Measurements from ENCODE around the gene SPAG16. TPM values are rescaled to one million over a fixed set of nuclear protein-coding genes. Genes with fewer than 3 reads are reported as not detected.

Gene SPAG16
- total RNA-seq, 2 donors from 2014 or later = 27.1 to 29.2 TPM

GRCh38 chr2:214193943-214194342, 909.7 kb downstream of the SPAG16 start:
- no peak overlapping the region for H3K4me3 ChIP-seq
- H3K27me3 ChIP-seq (replicated peaks; ENCODE audit: insufficient read depth) = no peaks in the 10 kb centered on the region
- no peaks in the 10 kb centered on the region for H3K4me1 ChIP-seq (replicated peaks)
- H3K9me3 ChIP-seq = no peaks in the 10 kb centered on the region
- TF ChIP-seq CTCF (IDR thresholded peaks at IDR 0.05) (peak in 1 of 4 experiments; percentile 17), POLR2A (IDR thresholded peaks at IDR 0.05) (no peak)
- no peak overlapping the region for H3K27ac ChIP-seq
- no peak for DNase-seq (ENCODE audit: low spot score)
- intact Hi-C loops (cut with DNase I) = no loop called here
- H3K36me3 ChIP-seq = no peaks in the 10 kb centered on the region
- WGBS = 69% methylated on average over 1 of the region's 1 CpG

- WGBS = 57% methylated on average over 2 of the region's 2 CpGs
- H3K4me3 ChIP-seq = no peak overlapping the region
- no peaks in the 10 kb centered on the region for H3K9me3 ChIP-seq
- DNase-seq (ENCODE audit: low spot score) = no peak
- no peaks in the 10 kb centered on the region for H3K36me3 ChIP-seq
- no peak overlapping the region for H3K27ac ChIP-seq
- no peaks in the 10 kb centered on the region for H3K4me1 ChIP-seq (replicated peaks)
- intact Hi-C loops (cut with DNase I) = no loop called here
- H3K27me3 ChIP-seq (replicated peaks; ENCODE audit: insufficient read depth) = no peaks in the 10 kb centered on the region
- TF ChIP-seq POLR2A (IDR thresholded peaks at IDR 0.05) (no peak), CTCF (IDR thresholded peaks at IDR 0.05) (no peak), POLR2AphosphoS5 (IDR thresholded peaks at IDR 0.05) (no peak)
These were observed 912.0 kb downstream of the SPAG16 start for GRCh38 chr2:214196260-214196659.

GRCh38 chr2:214201892-214202291, 917.6 kb downstream of the SPAG16 start:
- TF ChIP-seq POLR2A (IDR thresholded peaks at IDR 0.05) (no peak), CTCF (IDR thresholded peaks at IDR 0.05) (no peak), POLR2AphosphoS5 (IDR thresholded peaks at IDR 0.05) (no peak)
- intact Hi-C loops (cut with DNase I) = no loop called here
- WGBS = 43% methylated on average over 2 of the region's 2 CpGs

GRCh38 chr2:214203214-214203613, 919.0 kb downstream of the SPAG16 start:
- no peak overlapping the region for H3K27ac ChIP-seq

More at GRCh38 chr2:214201892-214202291, 917.6 kb downstream of the SPAG16 start:
- H3K9me3 ChIP-seq = no peaks in the 10 kb centered on the region
- H3K4me3 ChIP-seq = no peak overlapping the region
- no peaks in the 10 kb centered on the region for H3K27me3 ChIP-seq (replicated peaks; ENCODE audit: insufficient read depth)
- H3K36me3 ChIP-seq = no peaks in the 10 kb centered on the region
- H3K4me1 ChIP-seq (replicated peaks) = no peaks in the 10 kb centered on the region
- no peak overlapping the region for H3K27ac ChIP-seq
- DNase-seq (ENCODE audit: low spot score) = no peak

More at GRCh38 chr2:214203214-214203613, 919.0 kb downstream of the SPAG16 start:
- no peaks in the 10 kb centered on the region for H3K4me1 ChIP-seq (replicated peaks)
- no peaks in the 10 kb centered on the region for H3K27me3 ChIP-seq (replicated peaks; ENCODE audit: insufficient read depth)
- intact Hi-C loops (cut with DNase I) = no loop called here
- no peaks in the 10 kb centered on the region for H3K36me3 ChIP-seq
- TF ChIP-seq POLR2A (IDR thresholded peaks at IDR 0.05) (no peak), CTCF (IDR thresholded peaks at IDR 0.05) (no peak), POLR2AphosphoS5 (IDR thresholded peaks at IDR 0.05) (no peak)
- no peak for DNase-seq (ENCODE audit: low spot score)
- H3K9me3 ChIP-seq = no peaks in the 10 kb centered on the region
- no peak overlapping the region for H3K4me3 ChIP-seq
- 11% methylated on average over 3 of the region's 3 CpGs for WGBS

Measured in prostate gland (tissue), 2 donors.